ENCODE results near the gene EXTL1. TPM values are rescaled to one million over a fixed set of nuclear protein-coding genes. Genes with fewer than 3 reads are reported as not detected.

The EXTL1 gene
- polyA plus RNA-seq, 1 of the 3 experiments (the other 2 are of a cell fraction), result 0.58 TPM

GRCh38 chr1:26049531-26050247 lies 28.1 kb downstream of the EXTL1 start:
- DNase-seq, result no peak
- Histone ChIP-seq H3K9me2 (no peaks in the 10 kb centered on the region), H3K9ac (no peak overlapping the region), H3K4me3 (ENCODE audit: low read depth in 2 of 2, low read length in 1 of 2) (no peak overlapping the region), H3K4me2 (no peak overlapping the region), H3K36me3 (replicated peaks in 1 of 2; ENCODE audit: control insufficient read depth in 1 of 2, insufficient read depth in 2 of 2, low read length in 1 of 2) (no peaks in the 10 kb centered on the region), H4K20me1 (ENCODE audit: insufficient read depth) (no peaks in the 10 kb centered on the region), H2AFZ (ENCODE audit: low read depth) (no peak overlapping the region), H3K27me3 (ENCODE audit: insufficient read depth) (peaks cover 73% of the 10 kb centered on the region), H3K9me3 (no peaks in the 10 kb centered on the region), H3K27ac (ENCODE audit: low read depth in 2 of 2, low read length in 1 of 2) (no peak overlapping the region), H3K4me1 (ENCODE audit: control insufficient read depth in 1 of 2, insufficient read depth in 2 of 2, low read depth in 1 of 2, low read length in 1 of 2) (no peaks in the 10 kb centered on the region; a peak in 1 of 4 replicates), H3K79me2 (ENCODE audit: insufficient read depth) (no peaks in the 10 kb centered on the region), H3F3A (replicated peaks; ENCODE audit: insufficient read depth) (no peaks in the 10 kb centered on the region)
- ChIA-PET CTCF (interaction anchor here (1.4 kb wide), 1 partner anchor 95 kb away, joined by 4 read pairs; no protein-coding TSS in a partner anchor), POLR2A (no interaction called here)
- WGBS (ENCODE audit: low lambda C conversion rate), result 58% methylated on average over 6 of the region's 10 CpGs
- no peak for TF ChIP-seq EZH2phosphoT487 (IDR thresholded peaks at IDR 0.05; ENCODE audit: borderline replicate concordance, low read depth)
- TF ChIP-seq CTCF (IDR thresholded peaks at IDR 0.05), result no peak
- TF ChIP-seq RAD21 (IDR thresholded peaks at IDR 0.05; ENCODE audit: low read length), result no peak
- no peak for TF ChIP-seq TCF12 (IDR thresholded peaks at IDR 0.05)
- no peak for TF ChIP-seq JUND (IDR thresholded peaks at IDR 0.05)
- no peak for TF ChIP-seq TAF1 (IDR thresholded peaks at IDR 0.05; ENCODE audit: borderline replicate concordance, low read depth, low read length)
- no peak for TF ChIP-seq ELF1 (IDR thresholded peaks at IDR 0.05)
- no peak for TF ChIP-seq NFIC (IDR thresholded peaks at IDR 0.05; ENCODE audit: borderline replicate concordance)
- no peak for TF ChIP-seq SIN3A (IDR thresholded peaks at IDR 0.05; ENCODE audit: borderline replicate concordance, low read depth, low read length)
- no peak for TF ChIP-seq GABPA (IDR thresholded peaks at IDR 0.05; ENCODE audit: low read depth)

GRCh38 chr1:26050248-26050640 lies 28.7 kb downstream of the EXTL1 start:
- no peaks in the 10 kb centered on the region for H3K9me2 ChIP-seq
- DNase-seq, result no peak
- H3K27me3 ChIP-seq (ENCODE audit: insufficient read depth), result peaks cover 67% of the 10 kb centered on the region
- H3K9me3 ChIP-seq, result no peaks in the 10 kb centered on the region
- H3K27ac ChIP-seq (ENCODE audit: low read depth in 2 of 2, low read length in 1 of 2), result no peak overlapping the region
- no peaks in the 10 kb centered on the region; a peak in 1 of 4 replicates for H3K4me1 ChIP-seq (ENCODE audit: control insufficient read depth in 1 of 2, insufficient read depth in 2 of 2, low read depth in 1 of 2, low read length in 1 of 2)
- no peaks in the 10 kb centered on the region for H3K36me3 ChIP-seq (replicated peaks in 1 of 2; ENCODE audit: control insufficient read depth in 1 of 2, insufficient read depth in 2 of 2, low read length in 1 of 2)
- no peaks in the 10 kb centered on the region for H3F3A ChIP-seq (replicated peaks; ENCODE audit: insufficient read depth)
- no peak overlapping the region for H2AFZ ChIP-seq (ENCODE audit: low read depth)
- H3K4me2 ChIP-seq, result no peak overlapping the region
- no peak overlapping the region for H3K4me3 ChIP-seq (ENCODE audit: low read depth in 2 of 2, low read length in 1 of 2)
- POLR2A ChIA-PET, result no interaction called here
- H3K79me2 ChIP-seq (ENCODE audit: insufficient read depth), result no peaks in the 10 kb centered on the region
- no peaks in the 10 kb centered on the region for H4K20me1 ChIP-seq (ENCODE audit: insufficient read depth)
- WGBS (ENCODE audit: low lambda C conversion rate), result 76% methylated on average over 6 of the region's 6 CpGs
- TF ChIP-seq RAD21 (IDR thresholded peaks at IDR 0.05; ENCODE audit: low read length), result no peak
- TF ChIP-seq, protein P1, sequence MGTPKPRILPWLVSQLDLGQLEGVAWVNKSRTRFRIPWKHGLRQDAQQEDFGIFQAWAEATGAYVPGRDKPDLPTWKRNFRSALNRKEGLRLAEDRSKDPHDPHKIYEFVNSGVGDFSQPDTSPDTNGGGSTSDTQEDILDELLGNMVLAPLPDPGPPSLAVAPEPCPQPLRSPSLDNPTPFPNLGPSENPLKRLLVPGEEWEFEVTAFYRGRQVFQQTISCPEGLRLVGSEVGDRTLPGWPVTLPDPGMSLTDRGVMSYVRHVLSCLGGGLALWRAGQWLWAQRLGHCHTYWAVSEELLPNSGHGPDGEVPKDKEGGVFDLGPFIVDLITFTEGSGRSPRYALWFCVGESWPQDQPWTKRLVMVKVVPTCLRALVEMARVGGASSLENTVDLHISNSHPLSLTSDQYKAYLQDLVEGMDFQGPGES (IDR thresholded peaks at IDR 0.05; ENCODE audit: low read depth, low read length), result no peak
- no peak for TF ChIP-seq TEAD4 (IDR thresholded peaks at IDR 0.05; ENCODE audit: borderline replicate concordance, insufficient read depth)
- TF ChIP-seq, protein P2, sequence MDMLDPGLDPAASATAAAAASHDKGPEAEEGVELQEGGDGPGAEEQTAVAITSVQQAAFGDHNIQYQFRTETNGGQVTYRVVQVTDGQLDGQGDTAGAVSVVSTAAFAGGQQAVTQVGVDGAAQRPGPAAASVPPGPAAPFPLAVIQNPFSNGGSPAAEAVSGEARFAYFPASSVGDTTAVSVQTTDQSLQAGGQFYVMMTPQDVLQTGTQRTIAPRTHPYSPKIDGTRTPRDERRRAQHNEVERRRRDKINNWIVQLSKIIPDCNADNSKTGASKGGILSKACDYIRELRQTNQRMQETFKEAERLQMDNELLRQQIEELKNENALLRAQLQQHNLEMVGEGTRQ (IDR thresholded peaks at IDR 0.05; ENCODE audit: borderline replicate concordance, low read depth, low read length), result no peak
- TF ChIP-seq ELF1 (IDR thresholded peaks at IDR 0.05), result no peak
- no peak overlapping the region for H3K9ac ChIP-seq
- CTCF ChIA-PET, result interaction anchor here (1.4 kb wide), 1 partner anchor 95 kb away, joined by 4 read pairs; no protein-coding TSS in a partner anchor

All from SK-N-SH (cell line).